Duodenal mucosa (tissue), 2 donors: ENCODE results near the gene CD8B.

Experiments used
- H3K27ac ChIP-seq: one replicate; pipeline ENCODE4 v1.7.0; 2013; ENCODE audit warnings: low read depth, low read length
- H3K27me3 ChIP-seq, 2 donors: one replicate each; pipeline ENCODE4 v1.7.0; 2013; ENCODE audit warnings: low read length in 2 of 2, control low read depth in 1 of 2; ENCODE audit not compliant: insufficient read depth in 2 of 2, control insufficient read depth in 1 of 2
- H3K36me3 ChIP-seq, 2 donors: one replicate each; pipeline ENCODE4 v1.7.0; 2013; ENCODE audit warnings: low read length in 2 of 2, control low read depth in 1 of 2; ENCODE audit not compliant: insufficient read depth in 2 of 2, control insufficient read depth in 1 of 2
- H3K4me1 ChIP-seq, 2 donors: one replicate each; pipeline ENCODE4 v1.7.0; 2013; ENCODE audit warnings: low read length in 2 of 2, control low read depth in 1 of 2; ENCODE audit not compliant: insufficient read depth in 2 of 2, control insufficient read depth in 1 of 2
- H3K4me3 ChIP-seq, 2 donors: one replicate each; pipeline ENCODE4 v1.7.0; 2013; ENCODE audit warnings: low read length in 2 of 2, low read depth in 1 of 2
- H3K9ac ChIP-seq, 2 donors: one replicate each; pipeline ENCODE4 v1.7.0; 2013; ENCODE audit warnings: low read length in 2 of 2, low read depth in 1 of 2
- H3K9me3 ChIP-seq, 2 donors: one replicate each; pipeline ENCODE4 v1.7.0; 2013; ENCODE audit warnings: low read length in 2 of 2, control low read depth in 1 of 2; ENCODE audit not compliant: control insufficient read depth in 1 of 2

The CD8B gene

GRCh38 chr2:86775338-86775737 is 86.3 kb downstream of the CD8B start:
- H3K27me3 ChIP-seq: no peaks in the 10 kb centered on the region
- H3K9ac ChIP-seq: no peak overlapping the region
- no peak overlapping the region for H3K4me3 ChIP-seq
- H3K9me3 ChIP-seq: no peaks in the 10 kb centered on the region
- peaks cover 16 to 56% of the 10 kb centered on the region in 2 donors for H3K36me3 ChIP-seq
- H3K4me1 ChIP-seq: no peaks in the 10 kb centered on the region
- no peak overlapping the region for H3K27ac ChIP-seq

GRCh38 chr2:86774862-86775261 is 86.8 kb downstream of the CD8B start:
- no peak overlapping the region for H3K27ac ChIP-seq
- no peaks in the 10 kb centered on the region for H3K27me3 ChIP-seq
- no peaks in the 10 kb centered on the region for H3K4me1 ChIP-seq
- H3K9me3 ChIP-seq: no peaks in the 10 kb centered on the region
- H3K36me3 ChIP-seq: peaks cover 21 to 60% of the 10 kb centered on the region in 2 donors
- H3K4me3 ChIP-seq: no peak overlapping the region
- no peak overlapping the region for H3K9ac ChIP-seq

- no peaks in the 10 kb centered on the region for H3K4me1 ChIP-seq
Observed at GRCh38 chr2:86772611-86773010, 89.1 kb downstream of the CD8B start.

GRCh38 chr2:86770816-86771301 is 90.8 kb downstream of the CD8B start:
- no peaks in the 10 kb centered on the region for H3K27me3 ChIP-seq
- H3K36me3 ChIP-seq: peaks cover 28 to 62% of the 10 kb centered on the region in 2 donors
- no peaks in the 10 kb centered on the region for H3K4me1 ChIP-seq
- H3K27ac ChIP-seq: no peak overlapping the region
- H3K9ac ChIP-seq: no peak overlapping the region
- H3K4me3 ChIP-seq: no peak overlapping the region
- no peaks in the 10 kb centered on the region for H3K9me3 ChIP-seq

More at GRCh38 chr2:86772611-86773010, 89.1 kb downstream of the CD8B start:
- Histone ChIP-seq H3K36me3 (peaks cover 29 to 67% of the 10 kb centered on the region in 2 donors), H3K27me3 (no peaks in the 10 kb centered on the region), H3K27ac (no peak overlapping the region), H3K4me3 (no peak overlapping the region), H3K9ac (no peak overlapping the region), H3K9me3 (no peaks in the 10 kb centered on the region)

DNA sequence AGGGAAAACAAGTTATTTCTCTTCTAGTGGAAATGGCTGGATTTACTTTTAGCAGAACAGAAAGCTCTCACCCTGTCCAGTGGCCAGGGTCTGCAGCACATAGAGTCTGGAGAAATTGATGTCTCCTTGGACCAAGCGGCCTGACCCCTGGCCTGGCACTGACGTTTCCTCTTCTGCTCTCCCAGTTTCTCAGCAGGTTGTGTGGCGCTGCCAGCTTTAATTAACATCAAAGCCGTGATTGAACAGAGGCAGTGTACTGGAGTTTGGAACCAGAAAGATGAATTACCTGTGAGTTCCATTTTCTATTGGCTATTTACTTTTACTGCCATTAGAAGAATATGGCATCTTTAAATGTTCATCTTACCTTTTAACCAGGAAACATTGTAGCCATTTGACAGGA is 91.8 kb downstream of the CD8B start:
- Histone ChIP-seq H3K27ac (no peak overlapping the region), H3K36me3 (peaks cover 33 to 61% of the 10 kb centered on the region in 2 donors), H3K4me3 (no peak overlapping the region), H3K9me3 (no peaks in the 10 kb centered on the region), H3K4me1 (no peaks in the 10 kb centered on the region), H3K9ac (no peak overlapping the region), H3K27me3 (no peaks in the 10 kb centered on the region)

DNA sequence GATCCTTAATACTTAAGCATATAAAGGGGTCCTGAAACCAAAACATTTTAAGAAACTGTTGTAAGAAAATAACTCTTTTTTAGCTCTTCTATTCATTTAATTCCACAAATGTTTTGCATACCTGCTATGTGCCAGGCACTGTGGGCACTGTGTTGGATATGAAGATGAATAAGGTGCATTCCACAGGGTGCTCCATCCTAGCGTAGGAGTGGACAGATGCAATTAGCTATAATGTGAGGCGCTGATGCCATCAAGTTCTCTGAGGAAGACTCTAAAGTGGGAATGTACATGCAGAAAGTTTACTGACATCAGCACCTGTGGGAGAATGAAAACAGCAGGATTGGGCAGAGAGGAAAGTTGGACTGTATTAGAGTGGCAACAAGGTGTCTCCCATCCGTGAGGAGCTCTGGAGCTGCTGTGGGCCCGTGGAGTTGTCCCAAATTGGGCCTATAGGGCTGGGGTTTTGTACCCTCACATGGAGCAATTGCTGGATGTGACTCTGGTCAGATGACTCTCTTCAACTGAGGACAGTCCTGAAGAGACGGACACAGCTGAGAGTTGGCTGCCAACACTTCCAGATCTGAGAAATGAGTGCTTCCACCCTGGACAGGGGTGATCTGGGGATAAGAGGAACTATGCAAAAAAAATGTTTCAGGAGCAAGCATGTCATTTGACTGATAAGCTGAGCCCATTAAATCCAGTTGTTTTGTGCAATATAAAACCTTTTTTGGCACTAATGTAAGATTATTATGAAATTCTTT is 93.3 kb downstream of the CD8B start:
- Histone ChIP-seq H3K36me3 (peaks cover 32 to 48% of the 10 kb centered on the region in 2 donors), H3K4me1 (peaks cover 0 to 7% of the 10 kb centered on the region in 2 donors), H3K27ac (no peak overlapping the region), H3K4me3 (no peak overlapping the region), H3K9me3 (no peaks in the 10 kb centered on the region), H3K9ac (no peak overlapping the region), H3K27me3 (no peaks in the 10 kb centered on the region)
